Uterus (tissue), 4 donors: ENCODE results near the gene GCLC. TPM values are rescaled to one million over a fixed set of nuclear protein-coding genes. Genes with fewer than 3 reads are reported as not detected.
"Not testable (repeated sequence)": the region's sequence is repeated elsewhere in the genome, so short reads cannot be mapped to it uniquely, and the experiment has no call there.

Source experiments
- DNase-seq, 2 donors: peaks; one replicate each; pipeline ENCODE4 v3.0.0-alpha.2; 2019 to 2020
- H3K27ac ChIP-seq, 2 donors: fragments of 200-600 bp; sonication (generic); 1 replicate in 1 of 2; 2 replicates in 1 of 2; pipeline ENCODE4 v1.5.1; 2016 to 2018
- H3K27me3 ChIP-seq, 2 donors: fragments of 200-600 bp; sonication (generic); one replicate each; pipeline ENCODE4 v1.5.1; 2018 to 2019; ENCODE audit warnings: control low read depth in 1 of 2
- H3K36me3 ChIP-seq, 2 donors: fragments of 200-600 bp; sonication (generic); one replicate each; pipeline ENCODE4 v1.5.1; 2019; ENCODE audit warnings: control low read depth in 1 of 2
- H3K4me1 ChIP-seq, 2 donors: fragments of 200-600 bp; sonication (generic); one replicate each; pipeline ENCODE4 v1.5.1; 2018 to 2019; ENCODE audit warnings: control low read depth in 1 of 2
- H3K4me3 ChIP-seq, 2 donors: fragments of 200-600 bp; sonication (generic); 1 replicate in 1 of 2; 2 replicates in 1 of 2; pipeline ENCODE4 v1.5.1; 2018 to 2019; ENCODE audit warnings: mild to moderate bottlenecking in 1 of 2
- H3K9me3 ChIP-seq, 2 donors: fragments of 200-600 bp; sonication (generic); one replicate each; pipeline ENCODE4 v1.5.1; 2019; ENCODE audit warnings: control low read depth in 1 of 2
- CTCF ChIP-seq, 4 experiments: fragments of 200-600 bp in 2 of 4; fragments of 450-650 bp in 2 of 4; sonication (generic) in 2 of 4; IDR thresholded peaks; one replicate each; pipeline ENCODE4 v1.5.1; 2016 to 2019; ENCODE audit warnings: antibody characterized with exemption in 4 of 4, mild to moderate bottlenecking in 2 of 4, moderate library complexity in 1 of 4
- POLR2A ChIP-seq, 2 donors: fragments of 450-650 bp; IDR thresholded peaks; one replicate each; pipeline ENCODE4 v1.6.1; 2016; ENCODE audit warnings: antibody characterized with exemption in 2 of 2, mild to moderate bottlenecking in 1 of 2, moderate library complexity in 1 of 2
- intact Hi-C: fragments of 100-400 bp; cut with DNase I; formaldehyde crosslinking; loops from one replicate; pipeline ENCODE4 v1.15.1; 2023; ENCODE audit warnings: low total_unique reads
- total RNA-seq, 4 donors: library from RNA; depleted of rRNA in 3 of 4; stranded (reverse); fragments of >200 nt in 3 of 4; gene quantifications; one replicate each; pipeline versions ENCODE4 v1.1.0 to v1.2.4, GENCODE V29; 2014 to 2023
- donor health status: DM: yes; HTN: yes; CAD: no.

GCLC gene
- total RNA-seq, 4 donors from 2014 or later, result 20.0 to 41.0 (median 32.7) TPM

GRCh38 chr6:53483423-53484353 is 61.2 kb downstream of the GCLC start:
- H3K36me3 ChIP-seq, result no peaks in the 10 kb centered on the region
- no peaks in the 10 kb centered on the region for H3K4me1 ChIP-seq
- no peak overlapping the region for H3K27ac ChIP-seq
- no peaks in the 10 kb centered on the region for H3K9me3 ChIP-seq
- peak in 1 of 2 donors; percentile 31 for DNase-seq
- no peak overlapping the region for H3K4me3 ChIP-seq
- intact Hi-C loops, result loop anchor here (5.0 kb wide), 1 partner anchor 311 kb away; no protein-coding TSS in a partner anchor
- TF ChIP-seq POLR2A (IDR thresholded peaks at IDR 0.05) (no peak), CTCF (IDR thresholded peaks at IDR 0.05) (no peak)
- no peaks in the 10 kb centered on the region for H3K27me3 ChIP-seq

- no peak overlapping the region for H3K27ac ChIP-seq
- no peak for DNase-seq
- no peaks in the 10 kb centered on the region for H3K36me3 ChIP-seq
- H3K9me3 ChIP-seq, result no peaks in the 10 kb centered on the region
- no peak overlapping the region for H3K4me3 ChIP-seq
- TF ChIP-seq POLR2A (IDR thresholded peaks at IDR 0.05), result no peak
- TF ChIP-seq CTCF (IDR thresholded peaks at IDR 0.05), result no peak
- intact Hi-C loops, result loop anchor here (5.0 kb wide), 1 partner anchor 309 kb away; no protein-coding TSS in a partner anchor
- no peaks in the 10 kb centered on the region for H3K4me1 ChIP-seq
- H3K27me3 ChIP-seq, result no peaks in the 10 kb centered on the region
Measured at GRCh38 chr6:53481323-53481722, 63.6 kb downstream of the GCLC start.

GRCh38 chr6:53480774-53481173 is 64.1 kb downstream of the GCLC start:
- not testable (repeated sequence) for H3K27me3 ChIP-seq, H3K9me3 ChIP-seq, H3K27ac ChIP-seq, H3K36me3 ChIP-seq, H3K4me3 ChIP-seq, DNase-seq, H3K4me1 ChIP-seq
- intact Hi-C loops, result loop anchor here (5.0 kb wide), 1 partner anchor 308 kb away; no protein-coding TSS in a partner anchor

- no peaks in the 10 kb centered on the region for H3K4me1 ChIP-seq
- no peak overlapping the region for H3K4me3 ChIP-seq
- no peaks in the 10 kb centered on the region for H3K27me3 ChIP-seq
- H3K9me3 ChIP-seq, result no peaks in the 10 kb centered on the region
- no peak overlapping the region for H3K27ac ChIP-seq
- TF ChIP-seq CTCF (IDR thresholded peaks at IDR 0.05), result no peak
- no peak for TF ChIP-seq POLR2A (IDR thresholded peaks at IDR 0.05)
- no peaks in the 10 kb centered on the region for H3K36me3 ChIP-seq
- no peak for DNase-seq
- intact Hi-C loops, result loop anchor here (5.0 kb wide), 1 partner anchor 308 kb away; no protein-coding TSS in a partner anchor
Measured at GRCh38 chr6:53479871-53480270, 65.0 kb downstream of the GCLC start.

- no peak for TF ChIP-seq CTCF (IDR thresholded peaks at IDR 0.05)
- intact Hi-C loops, result no loop called here
- H3K27ac ChIP-seq, result no peak overlapping the region
Measured at GRCh38 chr6:53476964-53477363, 67.9 kb downstream of the GCLC start.

More at GRCh38 chr6:53476964-53477363, 67.9 kb downstream of the GCLC start:
- no peaks in the 10 kb centered on the region for H3K27me3 ChIP-seq
- H3K9me3 ChIP-seq, result no peaks in the 10 kb centered on the region
- no peaks in the 10 kb centered on the region for H3K4me1 ChIP-seq
- no peaks in the 10 kb centered on the region for H3K36me3 ChIP-seq
- no peak overlapping the region for H3K4me3 ChIP-seq
- DNase-seq, result no peak
